T-helper 1 cell treated with Interleukin-12 subunit alpha and Interleukin-12 subunit beta and Interleukin-4 antibody, amounts not matched to agents 30 μg/mL and 1 μg/mL, for 36 hours (primary cell): ENCODE results near the gene BRINP1.
"Not testable (repeated sequence)": the region's sequence is repeated elsewhere in the genome, so short reads cannot be mapped to it uniquely, and the experiment has no call there.

Source experiments
- H3K27ac Mint-ChIP-seq: one replicate; pipeline ENCODE4 v1.8.0; 2021; ENCODE audit warnings: mild to moderate bottlenecking, mixed read lengths
- H3K27me3 Mint-ChIP-seq: one replicate; pipeline ENCODE4 v1.8.0; 2021; ENCODE audit warnings: low read depth, mixed read lengths
- H3K36me3 Mint-ChIP-seq: one replicate; pipeline ENCODE4 v1.8.0; 2021; ENCODE audit warnings: low read depth, mixed read lengths
- H3K4me1 Mint-ChIP-seq: one replicate; pipeline ENCODE4 v1.8.0; 2021; ENCODE audit warnings: low read depth, mixed read lengths
- H3K4me3 Mint-ChIP-seq: one replicate; pipeline ENCODE4 v1.8.0; 2021; ENCODE audit warnings: mild to moderate bottlenecking, moderate library complexity, mixed read lengths
- H3K9me3 Mint-ChIP-seq: one replicate; pipeline ENCODE4 v1.8.0; 2021; ENCODE audit warnings: mixed read lengths

Gene BRINP1

DNA sequence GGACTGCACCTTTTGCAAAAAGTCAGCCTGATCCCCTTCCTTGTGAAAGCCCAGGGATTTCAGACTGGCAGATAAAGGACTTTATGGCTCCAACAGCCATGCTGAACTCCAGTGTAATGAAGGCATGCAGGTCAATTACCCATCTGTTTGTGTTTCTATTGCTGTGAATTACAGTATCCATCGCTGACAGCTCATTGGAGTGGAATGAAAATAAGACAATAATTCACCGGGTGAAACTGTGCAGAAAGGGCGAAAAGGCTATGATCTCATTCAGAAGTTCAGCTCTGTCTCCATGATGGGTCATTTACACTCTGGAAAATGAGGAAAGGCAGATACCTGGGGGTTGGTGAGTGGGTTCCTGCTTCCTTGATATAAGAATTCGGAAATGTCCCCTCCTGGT is 148.0 kb downstream of the BRINP1 start:
- Mint-ChIP-seq H3K36me3 (no peaks in the 10 kb centered on the region), H3K4me1 (no peaks in the 10 kb centered on the region), H3K27me3 (no peaks in the 10 kb centered on the region), H3K4me3 (no peak overlapping the region), H3K9me3 (peaks cover 8% of the 10 kb centered on the region), H3K27ac (no peak overlapping the region)

DNA sequence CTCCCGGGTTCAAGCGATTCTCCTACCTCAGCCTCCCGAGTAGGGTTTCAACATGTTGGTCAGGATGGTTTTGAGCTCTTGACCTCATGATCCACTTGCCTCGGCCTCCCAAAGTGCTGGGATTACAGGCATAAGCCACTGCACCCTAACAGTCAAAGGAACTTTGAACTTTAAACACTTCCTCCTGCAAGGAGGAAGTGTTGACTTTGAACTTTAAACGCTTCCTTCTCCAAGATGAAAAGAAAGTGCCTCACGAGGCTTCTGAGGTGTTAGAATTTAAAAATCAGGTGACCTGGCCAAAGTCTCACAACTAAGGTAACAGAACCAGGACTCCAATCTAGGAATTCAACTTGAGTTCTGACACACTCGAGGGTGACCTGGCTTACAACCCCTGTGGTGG is 150.9 kb downstream of the BRINP1 start:
- Mint-ChIP-seq H3K9me3 (peaks cover 8% of the 10 kb centered on the region), H3K27me3 (no peaks in the 10 kb centered on the region), H3K4me3 (no peak overlapping the region), H3K4me1 (no peaks in the 10 kb centered on the region), H3K36me3 (no peaks in the 10 kb centered on the region), H3K27ac (no peak overlapping the region)

DNA sequence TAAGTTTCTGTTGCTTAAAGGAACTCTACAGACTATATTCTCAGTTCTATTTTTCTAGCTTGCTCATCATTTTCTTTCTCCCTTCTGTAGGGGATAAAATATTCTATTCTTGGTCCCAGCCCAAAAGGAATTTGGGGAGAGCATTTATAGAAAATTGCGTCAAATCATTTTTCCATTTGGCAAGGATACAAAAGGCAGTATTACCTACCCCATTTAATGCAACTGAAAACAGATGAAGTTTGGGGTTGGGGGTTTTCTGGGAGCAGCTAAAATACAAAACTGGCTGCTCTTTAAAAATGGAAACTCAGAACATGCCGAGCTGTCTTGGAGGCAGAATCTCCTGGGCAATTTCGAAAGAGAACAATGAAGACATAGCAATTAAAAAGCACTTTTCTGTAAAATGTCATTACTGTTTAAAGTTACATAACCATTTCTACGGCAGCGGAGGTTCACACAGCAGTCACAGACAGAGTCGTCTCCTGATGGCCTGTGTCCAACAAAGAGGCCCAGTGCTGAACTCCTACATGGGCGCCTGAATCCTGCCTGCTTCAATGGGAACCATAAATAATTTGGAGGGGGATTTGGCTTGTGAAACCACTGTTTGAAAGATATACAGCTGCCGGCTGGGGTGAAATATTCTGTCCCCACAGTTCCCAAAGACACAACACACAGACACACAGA is 152.4 kb downstream of the BRINP1 start:
- Mint-ChIP-seq H3K27me3 (no peaks in the 10 kb centered on the region), H3K4me1 (no peaks in the 10 kb centered on the region), H3K27ac (no peak overlapping the region), H3K36me3 (no peaks in the 10 kb centered on the region), H3K9me3 (peaks cover 8% of the 10 kb centered on the region), H3K4me3 (no peak overlapping the region)

DNA sequence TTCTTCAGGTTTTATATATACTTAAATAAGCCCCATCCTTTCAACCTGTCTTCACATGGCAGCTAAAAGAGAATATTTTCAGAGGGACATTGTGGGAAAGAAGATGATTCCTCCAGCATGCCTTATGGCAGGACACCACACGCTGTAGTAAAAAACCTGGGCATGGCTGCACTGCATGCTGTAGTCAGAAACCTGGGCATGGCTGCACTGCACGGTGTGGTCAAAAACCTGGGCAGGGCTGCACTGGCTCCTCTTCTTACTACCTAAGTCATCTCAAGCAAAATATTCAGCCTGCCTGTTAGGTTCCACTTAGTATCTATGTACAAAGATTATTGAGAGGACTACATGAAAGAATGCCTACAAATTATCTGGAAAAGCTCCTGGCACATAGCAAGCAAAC is 153.6 kb downstream of the BRINP1 start:
- no peaks in the 10 kb centered on the region for H3K36me3 Mint-ChIP-seq
- H3K4me1 Mint-ChIP-seq = no peaks in the 10 kb centered on the region
- H3K27ac Mint-ChIP-seq = no peak overlapping the region

DNA sequence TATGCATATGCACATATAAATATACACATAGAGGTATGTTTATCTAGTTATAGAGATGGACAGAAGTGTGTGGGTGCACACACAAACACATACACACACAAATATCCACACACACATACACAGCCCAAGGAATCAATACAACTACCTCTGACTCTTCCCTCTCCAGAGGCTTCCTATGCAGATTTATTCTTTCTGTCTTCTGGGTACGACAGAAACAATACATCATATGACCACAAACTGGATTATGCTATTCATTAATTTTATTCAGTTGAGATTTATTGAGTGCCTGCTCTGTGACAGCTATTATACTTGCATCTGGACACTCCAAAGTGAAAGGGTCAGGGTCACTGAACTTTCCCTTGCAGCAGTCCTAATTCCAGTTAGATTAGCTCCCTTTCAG is 155.8 kb downstream of the BRINP1 start:
- Mint-ChIP-seq H3K4me1 (no peaks in the 10 kb centered on the region), H3K27ac (no peak overlapping the region), H3K9me3 (peaks cover 5% of the 10 kb centered on the region), H3K36me3 (no peaks in the 10 kb centered on the region), H3K4me3 (no peak overlapping the region), H3K27me3 (no peaks in the 10 kb centered on the region)

More for the DNA sequence above, 153.6 kb downstream of the BRINP1 start:
- Mint-ChIP-seq H3K4me3 (no peak overlapping the region), H3K9me3 (peaks cover 8% of the 10 kb centered on the region), H3K27me3 (no peaks in the 10 kb centered on the region)

DNA sequence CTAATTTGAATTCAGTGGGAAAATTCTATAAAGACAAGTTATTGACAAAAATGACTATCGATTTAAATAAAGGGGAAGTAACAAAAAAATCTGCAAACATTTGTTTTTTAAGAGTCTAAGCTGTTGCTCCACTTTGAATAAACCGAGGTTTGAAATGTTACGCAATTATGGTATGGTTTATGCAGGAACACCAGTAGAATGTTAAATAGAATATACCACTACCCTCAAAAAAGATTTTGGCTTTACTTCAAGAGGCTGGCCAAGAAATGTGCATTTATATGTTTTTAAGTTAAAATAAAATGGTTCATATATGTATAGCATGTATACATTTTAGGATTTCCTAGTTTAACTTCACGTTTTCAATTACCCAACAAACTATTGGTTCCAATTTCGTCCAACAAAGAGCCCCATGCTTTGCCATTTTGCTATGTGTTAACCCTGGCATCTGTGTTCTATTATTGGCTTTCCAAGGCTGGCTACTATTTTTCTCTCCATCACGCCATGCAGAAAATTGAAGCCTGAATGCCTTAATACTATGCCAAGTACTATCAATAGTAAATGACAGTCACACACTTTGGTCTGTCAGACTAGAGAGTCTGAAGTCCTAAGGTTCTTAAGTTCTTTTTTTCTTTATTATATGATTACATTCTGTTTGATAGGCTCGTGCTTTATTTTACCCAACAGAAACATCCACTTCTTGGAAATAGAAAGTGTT is 171.2 kb downstream of the BRINP1 start:
- H3K4me1 Mint-ChIP-seq = no peaks in the 10 kb centered on the region
- no peak overlapping the region for H3K4me3 Mint-ChIP-seq
- no peaks in the 10 kb centered on the region for H3K36me3 Mint-ChIP-seq
- H3K27ac Mint-ChIP-seq = no peak overlapping the region
- H3K9me3 Mint-ChIP-seq = no peaks in the 10 kb centered on the region
- no peaks in the 10 kb centered on the region for H3K27me3 Mint-ChIP-seq

DNA sequence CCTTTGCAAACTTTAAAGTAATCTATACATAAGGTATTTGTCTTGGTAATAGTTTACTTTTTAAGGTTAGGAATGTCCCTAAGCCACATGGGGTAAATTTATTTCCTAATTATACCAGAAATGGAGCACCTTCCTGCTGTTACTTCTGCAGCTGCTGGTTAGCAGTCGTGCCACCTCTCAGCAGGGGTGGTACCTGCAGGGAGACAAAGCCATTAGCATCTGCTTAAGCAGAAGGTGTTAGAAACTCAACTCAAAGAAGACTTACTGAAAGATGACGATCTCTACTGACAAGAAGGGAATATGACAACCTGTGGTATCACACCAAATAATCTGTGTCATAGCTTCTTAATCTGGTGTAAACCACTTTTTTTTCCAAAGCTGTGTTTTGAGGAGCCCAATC is 173.7 kb downstream of the BRINP1 start:
- Mint-ChIP-seq H3K4me3 (no peak overlapping the region), H3K4me1 (no peaks in the 10 kb centered on the region), H3K27ac (no peak overlapping the region), H3K36me3 (no peaks in the 10 kb centered on the region), H3K27me3 (no peaks in the 10 kb centered on the region), H3K9me3 (no peaks in the 10 kb centered on the region)

DNA sequence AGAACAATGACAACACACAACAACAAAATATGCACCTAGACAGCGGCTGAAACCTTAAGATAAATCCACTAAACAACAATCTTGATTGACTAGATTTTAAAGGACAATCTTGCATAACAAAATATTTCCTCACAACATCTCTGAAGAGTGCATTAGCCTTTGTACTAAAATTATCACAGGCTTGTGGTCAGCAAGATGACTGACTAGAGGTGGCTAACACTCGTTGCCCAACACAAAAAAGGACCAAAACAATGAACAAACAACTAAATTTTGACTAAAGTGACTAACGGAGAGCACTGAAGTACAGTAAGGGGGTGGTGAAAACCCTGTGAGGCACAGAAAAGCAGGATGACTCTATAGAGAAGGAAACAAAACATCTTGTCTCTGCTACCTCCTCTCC is 183.9 kb downstream of the BRINP1 start:
- Mint-ChIP-seq H3K36me3 (no peaks in the 10 kb centered on the region), H3K27ac (no peak overlapping the region), H3K9me3 (peaks cover 5% of the 10 kb centered on the region), H3K27me3 (no peaks in the 10 kb centered on the region), H3K4me3 (no peak overlapping the region), H3K4me1 (no peaks in the 10 kb centered on the region)

DNA sequence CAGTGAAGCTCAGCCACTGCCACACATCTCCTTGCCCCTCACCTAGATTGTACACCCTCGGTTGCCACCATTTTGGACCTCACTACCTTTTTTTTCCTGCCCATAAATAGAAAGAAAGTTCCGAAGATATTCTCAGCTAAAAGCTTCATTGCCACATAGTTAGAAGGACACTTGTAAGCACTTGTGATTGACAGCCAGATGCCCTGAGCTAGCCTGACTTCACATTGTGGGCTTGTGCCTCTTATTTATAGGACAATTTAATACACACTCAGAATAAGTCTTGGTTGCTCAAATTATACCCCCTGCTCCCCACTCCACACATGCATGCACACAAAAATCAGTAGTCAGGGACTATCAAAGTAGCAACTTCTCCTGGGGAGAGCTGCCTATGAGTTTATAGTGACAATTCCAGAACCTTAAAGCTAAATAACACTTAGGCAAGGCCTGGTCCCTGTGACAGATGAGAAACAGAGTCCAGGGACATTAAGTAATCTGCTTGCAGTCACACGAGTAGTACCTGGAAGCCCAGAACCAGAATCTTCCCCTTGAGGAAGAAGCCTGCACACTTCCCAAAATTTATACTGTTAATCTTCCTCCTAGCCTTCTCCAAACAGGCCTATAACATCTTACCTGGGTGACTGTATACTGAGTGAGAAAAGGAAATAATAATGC is 184.8 kb downstream of the BRINP1 start:
- Mint-ChIP-seq H3K4me3 (no peak overlapping the region), H3K36me3 (no peaks in the 10 kb centered on the region), H3K9me3 (peaks cover 5% of the 10 kb centered on the region), H3K27ac (no peak overlapping the region), H3K4me1 (no peaks in the 10 kb centered on the region), H3K27me3 (no peaks in the 10 kb centered on the region)

DNA sequence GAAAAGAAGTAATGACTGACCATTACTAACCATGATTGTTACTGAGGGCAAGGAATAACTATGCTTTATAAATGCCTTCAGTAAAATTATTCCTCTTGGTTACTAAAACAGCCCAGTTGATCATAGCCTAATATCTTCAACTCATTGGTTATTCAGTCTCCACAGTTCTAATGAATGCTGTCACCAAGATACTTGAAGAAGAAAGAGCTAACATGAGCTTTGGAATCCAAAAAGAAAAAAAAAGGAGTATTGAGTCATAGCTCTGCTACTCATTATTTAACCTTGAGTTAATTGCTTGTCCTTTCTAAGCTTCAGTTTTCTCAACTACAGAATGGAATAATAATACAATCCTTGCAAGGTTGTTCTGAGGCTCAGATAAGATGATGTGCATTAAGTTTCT is 187.7 kb downstream of the BRINP1 start:
- H3K27ac Mint-ChIP-seq = no peak overlapping the region
- H3K9me3 Mint-ChIP-seq = no peaks in the 10 kb centered on the region
- no peaks in the 10 kb centered on the region for H3K4me1 Mint-ChIP-seq
- no peaks in the 10 kb centered on the region for H3K27me3 Mint-ChIP-seq
- no peaks in the 10 kb centered on the region for H3K36me3 Mint-ChIP-seq
- H3K4me3 Mint-ChIP-seq = no peak overlapping the region

DNA sequence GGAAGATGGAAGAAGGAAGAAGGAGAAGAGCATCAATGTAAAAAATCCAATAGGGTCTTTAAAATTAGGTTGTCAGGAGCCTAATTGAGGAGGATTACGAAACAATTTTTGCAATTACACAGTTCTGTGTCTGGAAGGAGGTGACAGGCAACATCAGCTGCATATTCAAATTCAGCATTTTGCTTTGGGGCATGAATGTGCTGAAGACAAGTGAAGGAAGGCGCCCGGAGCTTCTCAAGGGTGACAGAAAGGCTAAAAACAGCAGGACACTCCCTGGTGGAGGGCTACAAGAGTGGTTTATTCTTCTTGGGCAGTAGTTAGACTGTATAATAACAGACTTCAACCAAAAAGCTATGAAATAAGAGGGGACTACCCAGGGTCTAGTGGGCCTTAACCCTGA is 188.3 kb downstream of the BRINP1 start:
- H3K4me3 Mint-ChIP-seq = no peak overlapping the region
- no peak overlapping the region for H3K27ac Mint-ChIP-seq
- no peaks in the 10 kb centered on the region for H3K27me3 Mint-ChIP-seq
- no peaks in the 10 kb centered on the region for H3K4me1 Mint-ChIP-seq
- no peaks in the 10 kb centered on the region for H3K9me3 Mint-ChIP-seq
- no peaks in the 10 kb centered on the region for H3K36me3 Mint-ChIP-seq

DNA sequence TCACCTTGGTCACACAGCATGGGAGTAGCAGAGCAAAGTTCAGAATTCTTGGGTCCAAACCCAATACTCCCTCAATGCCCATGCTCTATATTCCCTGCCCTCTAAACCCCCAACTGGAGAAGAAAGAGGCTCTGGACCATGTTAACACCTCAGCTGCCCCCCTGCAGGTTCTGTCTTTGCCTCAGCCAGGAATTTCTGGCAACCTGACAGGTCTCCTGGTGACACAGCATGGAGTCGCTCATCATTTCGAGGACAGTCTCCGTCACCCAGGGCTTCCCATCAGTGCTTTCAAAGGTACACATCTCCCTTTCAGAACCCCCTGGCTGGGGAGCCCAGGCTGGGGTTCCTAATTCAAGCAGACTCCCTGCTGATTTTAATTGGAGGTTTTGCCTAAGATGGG is 189.5 kb downstream of the BRINP1 start:
- H3K27ac Mint-ChIP-seq = no peak overlapping the region
- no peaks in the 10 kb centered on the region for H3K4me1 Mint-ChIP-seq
- no peaks in the 10 kb centered on the region for H3K36me3 Mint-ChIP-seq
- no peaks in the 10 kb centered on the region for H3K9me3 Mint-ChIP-seq
- no peak overlapping the region for H3K4me3 Mint-ChIP-seq
- H3K27me3 Mint-ChIP-seq = no peaks in the 10 kb centered on the region

DNA sequence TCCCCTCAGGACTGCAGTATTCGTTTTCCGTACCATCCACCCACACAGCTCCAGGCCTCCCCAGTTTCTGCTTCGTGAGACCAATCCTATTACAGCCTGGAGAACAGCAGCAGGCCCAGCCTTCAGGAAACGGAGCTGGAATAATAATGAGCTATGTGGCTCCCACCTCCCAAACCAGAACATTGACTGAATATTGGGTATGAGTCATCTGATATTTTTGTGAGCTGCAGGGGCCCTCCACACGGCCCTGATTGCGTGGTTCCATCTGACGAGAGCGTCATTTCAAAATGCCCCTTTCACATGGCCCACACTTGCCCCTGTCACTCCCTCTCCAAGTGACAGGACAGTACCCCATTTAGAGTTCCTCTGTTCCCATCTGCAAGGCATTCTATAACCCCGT is 192.0 kb downstream of the BRINP1 start:
- Mint-ChIP-seq H3K27ac (no peak overlapping the region), H3K36me3 (no peaks in the 10 kb centered on the region), H3K4me1 (no peaks in the 10 kb centered on the region)

DNA sequence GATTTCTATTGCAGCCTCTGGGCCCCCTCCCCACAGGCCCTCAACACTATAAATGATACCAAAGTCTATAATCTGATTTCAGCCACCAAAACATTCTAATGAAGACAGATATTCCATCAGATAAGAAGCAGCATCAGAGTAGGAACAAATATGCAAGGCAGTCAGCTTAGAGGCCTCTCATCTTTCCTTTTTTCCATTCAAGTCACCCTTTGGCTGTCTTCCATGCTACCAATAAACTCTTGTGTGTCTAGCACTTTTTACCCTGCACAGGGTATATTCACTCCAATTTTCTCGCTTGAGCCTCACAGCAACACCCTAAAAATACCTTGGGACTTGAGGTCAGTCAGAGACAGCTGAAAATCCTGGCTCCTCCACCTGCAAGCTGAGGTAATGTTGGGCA is 193.7 kb downstream of the BRINP1 start:
- no peaks in the 10 kb centered on the region for H3K4me1 Mint-ChIP-seq
- H3K4me3 Mint-ChIP-seq = no peak overlapping the region
- H3K27ac Mint-ChIP-seq = no peak overlapping the region
- H3K36me3 Mint-ChIP-seq = no peaks in the 10 kb centered on the region
- no peaks in the 10 kb centered on the region for H3K27me3 Mint-ChIP-seq
- no peaks in the 10 kb centered on the region for H3K9me3 Mint-ChIP-seq

More for the DNA sequence above, 192.0 kb downstream of the BRINP1 start:
- H3K4me3 Mint-ChIP-seq = no peak overlapping the region
- no peaks in the 10 kb centered on the region for H3K9me3 Mint-ChIP-seq
- no peaks in the 10 kb centered on the region for H3K27me3 Mint-ChIP-seq

DNA sequence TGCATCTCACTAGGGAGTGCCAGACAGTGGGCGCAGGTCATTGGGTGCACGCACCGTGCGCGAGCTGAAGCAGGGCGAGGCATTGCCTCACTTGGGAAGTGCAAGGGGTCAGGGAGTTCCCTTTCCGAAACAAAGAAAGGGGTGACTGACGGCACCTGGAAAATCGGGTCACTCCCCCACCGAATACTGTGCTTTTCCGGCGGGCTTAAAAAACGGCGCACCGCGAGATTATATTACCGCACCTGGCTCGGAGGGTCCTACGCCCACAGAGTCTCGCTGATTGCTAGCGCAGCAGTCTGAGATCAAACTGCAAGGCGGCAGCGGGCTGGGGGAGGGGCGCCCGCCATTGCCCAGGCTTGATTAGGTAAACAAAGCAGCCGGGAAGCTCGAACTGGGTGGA is 200.0 kb downstream of the BRINP1 start:
- not testable (repeated sequence) for H3K9me3 Mint-ChIP-seq, H3K27ac Mint-ChIP-seq, H3K27me3 Mint-ChIP-seq, H3K4me1 Mint-ChIP-seq, H3K36me3 Mint-ChIP-seq, H3K4me3 Mint-ChIP-seq
